ENCODE data around the gene DYRK1A.

DNA sequence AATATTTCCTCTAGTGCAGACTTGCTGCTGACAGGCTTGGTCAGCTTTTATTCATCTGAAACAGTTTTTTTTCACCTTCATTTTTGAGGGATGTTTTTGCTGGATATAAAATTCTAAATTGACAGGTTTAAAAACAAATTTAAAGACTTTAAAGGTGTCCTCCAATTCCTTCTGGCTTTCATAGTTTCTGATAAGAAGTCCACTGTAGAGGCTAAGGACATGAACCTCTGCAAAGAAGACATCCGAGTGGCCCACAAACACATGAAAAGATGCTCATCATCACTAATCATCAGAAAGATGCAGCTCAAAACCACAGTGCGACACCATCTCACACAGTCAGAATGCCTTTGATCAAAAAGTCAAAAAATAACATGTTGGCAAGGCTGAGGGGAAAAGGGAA lies 42.0 kb upstream of the DYRK1A start:
- TF ChIP-seq, protein P1, sequence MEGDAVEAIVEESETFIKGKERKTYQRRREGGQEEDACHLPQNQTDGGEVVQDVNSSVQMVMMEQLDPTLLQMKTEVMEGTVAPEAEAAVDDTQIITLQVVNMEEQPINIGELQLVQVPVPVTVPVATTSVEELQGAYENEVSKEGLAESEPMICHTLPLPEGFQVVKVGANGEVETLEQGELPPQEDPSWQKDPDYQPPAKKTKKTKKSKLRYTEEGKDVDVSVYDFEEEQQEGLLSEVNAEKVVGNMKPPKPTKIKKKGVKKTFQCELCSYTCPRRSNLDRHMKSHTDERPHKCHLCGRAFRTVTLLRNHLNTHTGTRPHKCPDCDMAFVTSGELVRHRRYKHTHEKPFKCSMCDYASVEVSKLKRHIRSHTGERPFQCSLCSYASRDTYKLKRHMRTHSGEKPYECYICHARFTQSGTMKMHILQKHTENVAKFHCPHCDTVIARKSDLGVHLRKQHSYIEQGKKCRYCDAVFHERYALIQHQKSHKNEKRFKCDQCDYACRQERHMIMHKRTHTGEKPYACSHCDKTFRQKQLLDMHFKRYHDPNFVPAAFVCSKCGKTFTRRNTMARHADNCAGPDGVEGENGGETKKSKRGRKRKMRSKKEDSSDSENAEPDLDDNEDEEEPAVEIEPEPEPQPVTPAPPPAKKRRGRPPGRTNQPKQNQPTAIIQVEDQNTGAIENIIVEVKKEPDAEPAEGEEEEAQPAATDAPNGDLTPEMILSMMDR (IDR thresholded peaks at IDR 0.05; ENCODE audit: insufficient read depth, low read length, poor library complexity, severe bottlenecking): no peak
- no peak for TF ChIP-seq EZH2phosphoT487 (conservative IDR thresholded peaks at IDR 0.05; ENCODE audit: low read length)
